Fibroblast of mammary gland (primary cell): ENCODE measurements around the gene DNAH3.

Experiments
- DNase-seq: peaks from one replicate; pipeline ENCODE4 v3.0.0-alpha.2; 2010; ENCODE audit warnings: low read depth
- H3K4me3 ChIP-seq: 2 replicates; pipeline ENCODE4 v1.5.1; 2011; ENCODE audit warnings: low read depth, mild to moderate bottlenecking, low read length, moderate library complexity; ENCODE audit not compliant: control insufficient read depth
- CTCF ChIP-seq: conservative IDR thresholded peaks from 2 replicates; pipeline ENCODE4 v1.5.1; 2011; ENCODE audit warnings: low read depth, low read length, inconsistent platforms; ENCODE audit not compliant: control insufficient read depth, insufficient read depth

The DNAH3 gene

GRCh38 chr16:20942256-20942655 lies 208.4 kb downstream of the DNAH3 start:
- no peak for TF ChIP-seq CTCF
- H3K4me3 ChIP-seq: no peak overlapping the region
- DNase-seq: no peak

- no peak overlapping the region for H3K4me3 ChIP-seq
- TF ChIP-seq CTCF: no peak
- DNase-seq: no peak
Observed at GRCh38 chr16:20941636-20941926, 209.1 kb downstream of the DNAH3 start.

GRCh38 chr16:20940871-20941635 lies 209.6 kb downstream of the DNAH3 start:
- H3K4me3 ChIP-seq: no peak overlapping the region
- TF ChIP-seq CTCF: no peak
- DNase-seq: no peak

- DNase-seq: no peak
- no peak for TF ChIP-seq CTCF
- H3K4me3 ChIP-seq: no peak overlapping the region
Observed at GRCh38 chr16:20939611-20940010, 211.0 kb downstream of the DNAH3 start.

GRCh38 chr16:20938426-20938825 lies 212.2 kb downstream of the DNAH3 start:
- DNase-seq: peak; percentile 83
- no peak overlapping the region for H3K4me3 ChIP-seq
- TF ChIP-seq CTCF: no peak

GRCh38 chr16:20937736-20938135 lies 212.9 kb downstream of the DNAH3 start:
- no peak for TF ChIP-seq CTCF
- H3K4me3 ChIP-seq: no peak overlapping the region
- DNase-seq: no peak

GRCh38 chr16:20933589-20933988 lies 217.1 kb downstream of the DNAH3 start:
- no peak overlapping the region for H3K4me3 ChIP-seq
- no peak for TF ChIP-seq CTCF
- no peak for DNase-seq
